HepG2 (cell line): ENCODE data around the gene LIPT1. TPM values are rescaled to one million over a fixed set of nuclear protein-coding genes. Genes with fewer than 3 reads are reported as not detected.

ENCODE experiments used
- CTCF ChIP-seq: sonication (generic); formaldehyde crosslinking; IDR thresholded peaks from 2 replicates; pipeline ENCODE4 v1.5.0; 2020; ENCODE audit warnings: mild to moderate bottlenecking, missing genetic modification reagents, moderate library complexity
- ETV5 ChIP-seq: IDR thresholded peaks from 2 replicates; pipeline ENCODE4 v1.6.1; 2018; ENCODE audit warnings: missing biosample characterization, missing genetic modification reagents, inconsistent platforms, borderline replicate concordance
- FOSL2 ChIP-seq: sonication (generic); formaldehyde crosslinking; IDR thresholded peaks from 2 replicates; pipeline ENCODE4 v1.4.0; 2020; ENCODE audit warnings: missing genetic modification reagents
- FOXK2 ChIP-seq: fragments of 450-650 bp; IDR thresholded peaks from 2 replicates; pipeline ENCODE4 v1.6.1; 2016
- RERE ChIP-seq: IDR thresholded peaks from 2 replicates; pipeline ENCODE4 v1.6.1; 2016; ENCODE audit warnings: low read depth, missing genetic modification reagents, missing compliant biosample characterization
- SIN3A ChIP-seq: IDR thresholded peaks from 2 replicates; pipeline ENCODE4 v1.6.1; 2011; ENCODE audit warnings: low read depth, mild to moderate bottlenecking, control low read depth, low read length, borderline replicate concordance
- SMAD3 ChIP-seq: sonication (generic); formaldehyde crosslinking; IDR thresholded peaks from 2 replicates; pipeline ENCODE4 v1.4.0; 2020; ENCODE audit warnings: missing genetic modification reagents
- SRSF9 ChIP-seq: fragments of 200-400 bp; formaldehyde crosslinking; IDR thresholded peaks from 2 replicates; pipeline ENCODE4 v1.6.1; 2018; ENCODE audit warnings: borderline replicate concordance, mild to moderate bottlenecking, low read depth, low read length; ENCODE audit not compliant: insufficient read depth, poor library complexity, severe bottlenecking
- ZBTB26 ChIP-seq: IDR thresholded peaks from 2 replicates; pipeline ENCODE4 v1.6.1; 2016; ENCODE audit warnings: missing compliant biosample characterization, missing genetic modification reagents, borderline replicate concordance
- ZMYM3 ChIP-seq: sonication (generic); formaldehyde crosslinking; IDR thresholded peaks from 2 replicates; pipeline ENCODE4 v1.5.1; 2020; ENCODE audit warnings: mild to moderate bottlenecking, missing genetic modification reagents
- ZMYM4 ChIP-seq: sonication (generic); formaldehyde crosslinking; IDR thresholded peaks from 2 replicates; pipeline ENCODE4 v1.8.1; 2023; ENCODE audit warnings: mild to moderate bottlenecking, missing genetic modification reagents
- ZNF138 ChIP-seq: sonication (generic); formaldehyde crosslinking; IDR thresholded peaks from 2 replicates; pipeline ENCODE4 v1.5.0; 2020; ENCODE audit warnings: mild to moderate bottlenecking, low read depth, missing genetic modification reagents
- ZNF501 ChIP-seq: sonication (generic); formaldehyde crosslinking; IDR thresholded peaks from 2 replicates; pipeline ENCODE4 v1.5.1; 2020; ENCODE audit warnings: mild to moderate bottlenecking, moderate library complexity, missing genetic modification reagents
- ZNF597 ChIP-seq: sonication (generic); formaldehyde crosslinking; IDR thresholded peaks from 2 replicates; pipeline ENCODE4 v1.5.0; 2020; ENCODE audit warnings: missing genetic modification reagents
- ZNF652 ChIP-seq: IDR thresholded peaks from 2 replicates; pipeline ENCODE4 v1.6.1; 2016; ENCODE audit warnings: low read depth, borderline replicate concordance
- ZNF710 ChIP-seq: sonication (generic); formaldehyde crosslinking; IDR thresholded peaks from 2 replicates; pipeline ENCODE4 v1.5.0; 2020; ENCODE audit warnings: mild to moderate bottlenecking, missing genetic modification reagents, borderline replicate concordance
- ZSCAN31 ChIP-seq: sonication (generic); formaldehyde crosslinking; IDR thresholded peaks from 2 replicates; pipeline ENCODE4 v1.5.0; 2020; ENCODE audit warnings: low read depth, mild to moderate bottlenecking, missing genetic modification reagents
- polyA plus RNA-seq, 8 experiments: library from polyadenylated mRNA; depleted of rRNA in 3 of 8; stranded (reverse) in 7 of 8; unstranded in 1 of 8; fragments of >200 nt; fragmentation: Illumina TruSeq in 4 of 8; extraction: Trizol in 4 of 8; gene quantifications; 2 replicates each; pipeline versions ENCODE4 v1.2.1 to v1.2.3, GENCODE V29; 2011 to 2016; ENCODE audit warnings: low read depth in 4 of 8, missing spikeins in 1 of 8, mixed read lengths in 1 of 8; ENCODE audit not compliant: insufficient read depth in 1 of 8
- total RNA-seq, 5 experiments: library from RNA; depleted of rRNA; stranded (reverse); fragments of >200 nt; fragmentation: Illumina TruSeq; extraction: Trizol; gene quantifications; 2 replicates each; pipeline ENCODE4 v1.2.3, GENCODE V29; 2016; ENCODE audit warnings: low read depth in 1 of 5

LIPT1 gene
- total and polyA plus RNA-seq, 2 of the 13 experiments (the other 11 are each of a cell fraction or from before 2014, with no cell fraction given) = 8.0 to 9.6 TPM

GRCh38 chr2:99183025-99183424 lies 28.3 kb downstream of the LIPT1 start (continued):
- TF ChIP-seq ZNF597 (CRISPR knock-in tag) = no peak
- no peak for TF ChIP-seq ZNF501 (CRISPR knock-in tag)
- peak; percentile 24; the same call in 1 of the 2 replicates for TF ChIP-seq ZNF652 (CRISPR knock-in tag)
- no peak for TF ChIP-seq FOXK2
- 0 out of 2 replicates have a peak, but pooled peaks have one; percentile 34 for TF ChIP-seq FOSL2
- no peak for TF ChIP-seq ZNF710 (CRISPR knock-in tag)
- TF ChIP-seq ZSCAN31 (CRISPR knock-in tag) = peak; percentile 69; the same call in 1 of the 2 replicates
- TF ChIP-seq SIN3A = 0 out of 2 replicates have a peak, but pooled peaks have one; percentile 53
- no peak for TF ChIP-seq SMAD3 (CRISPR knock-in tag)
- TF ChIP-seq ZMYM4 (CRISPR knock-in tag) = peak; percentile 72; the same call in 1 of the 2 replicates
- peak; percentile 70; the same call in 1 of the 2 replicates for TF ChIP-seq ZNF138 (CRISPR knock-in tag)
- peak; percentile 27; the same call in 1 of the 2 replicates for TF ChIP-seq CTCF
- no peak for TF ChIP-seq ETV5 (CRISPR knock-in tag)
- TF ChIP-seq ZBTB26 (CRISPR knock-in tag) = peak; percentile 95
- TF ChIP-seq ZMYM3 = 0 out of 2 replicates have a peak, but pooled peaks have one; percentile 40
- TF ChIP-seq RERE (CRISPR knock-in tag) = 0 out of 2 replicates have a peak, but pooled peaks have one; percentile 37
- TF ChIP-seq SRSF9 = no peak
